C4-2B (cell line): ENCODE results near the gene NR1I2.

Experiments
- CTCF ChIP-seq: fragments of 450-650 bp; conservative IDR thresholded peaks from 2 replicates; pipeline ENCODE4 v1.5.1; 2017; ENCODE audit warnings: mild to moderate bottlenecking
- ZFX ChIP-seq: fragments of 450-650 bp; IDR thresholded peaks from 2 replicates; pipeline ENCODE4 v1.6.1; 2017

GRCh38 chr3:119767936-119768601, 13.8 kb upstream of the NR1I2 start:
- no peak for TF ChIP-seq CTCF
- TF ChIP-seq ZFX: no peak
